ENCODE results near the gene SCML1.

DNA sequence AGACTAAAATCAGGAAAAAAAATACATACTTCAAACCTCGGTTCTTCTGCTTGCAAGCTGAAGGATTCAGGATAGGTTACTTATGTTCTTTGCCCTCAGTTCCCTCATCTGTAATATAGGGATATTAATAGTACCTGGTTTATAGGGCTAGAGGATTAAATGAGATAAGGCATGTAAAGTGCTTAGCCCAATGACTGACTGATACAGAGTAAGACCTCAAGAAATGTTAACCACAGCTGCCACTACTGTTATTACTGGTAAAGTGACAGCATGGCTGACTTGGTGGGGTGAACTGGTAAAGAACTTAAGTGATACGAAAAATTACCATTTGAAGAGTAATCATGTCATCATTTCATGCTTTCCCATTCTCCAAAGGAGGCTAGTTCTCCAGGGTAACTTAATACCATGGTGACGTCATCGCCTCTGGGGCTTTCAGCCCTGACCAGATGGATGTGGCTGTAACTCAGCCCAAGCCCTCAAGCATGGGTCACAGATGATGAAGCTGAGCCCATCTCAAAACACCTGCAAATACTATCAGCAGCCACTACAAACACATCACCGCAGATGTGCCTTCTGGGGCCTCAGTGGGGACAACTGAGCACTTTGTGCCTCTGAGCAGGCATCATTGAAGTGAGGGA is 44.5 kb upstream of the SCML1 start:
- TF ChIP-seq EZH2phosphoT487 (IDR thresholded peaks at IDR 0.05; ENCODE audit: borderline replicate concordance): no peak
- TF ChIP-seq, protein P1, sequence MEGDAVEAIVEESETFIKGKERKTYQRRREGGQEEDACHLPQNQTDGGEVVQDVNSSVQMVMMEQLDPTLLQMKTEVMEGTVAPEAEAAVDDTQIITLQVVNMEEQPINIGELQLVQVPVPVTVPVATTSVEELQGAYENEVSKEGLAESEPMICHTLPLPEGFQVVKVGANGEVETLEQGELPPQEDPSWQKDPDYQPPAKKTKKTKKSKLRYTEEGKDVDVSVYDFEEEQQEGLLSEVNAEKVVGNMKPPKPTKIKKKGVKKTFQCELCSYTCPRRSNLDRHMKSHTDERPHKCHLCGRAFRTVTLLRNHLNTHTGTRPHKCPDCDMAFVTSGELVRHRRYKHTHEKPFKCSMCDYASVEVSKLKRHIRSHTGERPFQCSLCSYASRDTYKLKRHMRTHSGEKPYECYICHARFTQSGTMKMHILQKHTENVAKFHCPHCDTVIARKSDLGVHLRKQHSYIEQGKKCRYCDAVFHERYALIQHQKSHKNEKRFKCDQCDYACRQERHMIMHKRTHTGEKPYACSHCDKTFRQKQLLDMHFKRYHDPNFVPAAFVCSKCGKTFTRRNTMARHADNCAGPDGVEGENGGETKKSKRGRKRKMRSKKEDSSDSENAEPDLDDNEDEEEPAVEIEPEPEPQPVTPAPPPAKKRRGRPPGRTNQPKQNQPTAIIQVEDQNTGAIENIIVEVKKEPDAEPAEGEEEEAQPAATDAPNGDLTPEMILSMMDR (conservative IDR thresholded peaks at IDR 0.05; ENCODE audit: low read length): no peak
